ENCODE data around the gene TSPAN18.

GRCh38 chr11:44824300-44824704 lies 97.5 kb downstream of the TSPAN18 start:
- TF ChIP-seq CTCF (IDR thresholded peaks at IDR 0.05 in 4 of 5, conservative IDR thresholded peaks at IDR 0.05 in 1 of 5), result no peak
- no peak for TF ChIP-seq POLR2A (IDR thresholded peaks at IDR 0.05)

Data from gastrocnemius medialis (tissue), 4 donors.